GOT3 (cell line): Measurements from ENCODE around the gene USP1.

Source experiments
- DNase-seq: peaks from one replicate; lab custom pipeline; 2025; ENCODE audit warnings: mixed read lengths; lab: John Stamatoyannopoulos, UW

Gene USP1

DNA sequence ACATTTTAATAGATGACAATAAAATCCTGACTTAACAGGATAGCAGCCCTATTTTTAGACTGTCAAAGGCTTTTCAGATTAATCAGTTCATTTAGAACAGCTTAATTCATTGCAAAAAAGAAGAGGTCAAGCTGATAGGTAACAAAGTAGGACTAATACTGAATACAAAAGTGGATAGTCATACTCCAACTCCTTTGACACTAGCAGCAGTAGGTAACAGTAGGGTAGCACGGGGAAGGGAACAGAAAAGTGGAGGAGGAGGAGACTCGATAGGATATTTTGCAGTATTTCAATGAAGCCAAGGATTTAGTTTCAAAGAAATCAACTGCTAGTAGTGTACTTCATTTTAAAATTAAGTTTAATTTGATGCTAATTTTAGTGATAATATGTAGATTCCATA, 51.1 kb downstream of the USP1 start:
- no peak for DNase-seq

DNA sequence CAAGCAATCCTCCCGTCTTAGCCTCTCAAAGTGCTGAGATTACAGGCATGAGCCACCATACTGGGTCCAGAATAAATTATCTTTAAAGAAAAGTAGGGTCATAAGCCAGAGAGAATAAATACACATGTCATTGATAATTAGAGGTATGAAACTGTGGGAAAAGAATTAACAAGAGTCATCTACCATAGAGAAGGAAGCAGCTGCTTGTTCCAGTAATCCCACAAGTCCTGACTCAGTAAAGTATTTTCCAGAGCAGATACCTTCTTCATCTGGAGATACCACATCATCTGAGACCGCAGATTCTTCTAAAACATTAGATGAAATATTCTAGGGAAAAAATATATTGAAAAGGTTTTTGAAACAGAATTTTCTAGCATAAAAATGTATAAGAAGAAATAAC, 55.7 kb downstream of the USP1 start:
- no peak for DNase-seq

DNA sequence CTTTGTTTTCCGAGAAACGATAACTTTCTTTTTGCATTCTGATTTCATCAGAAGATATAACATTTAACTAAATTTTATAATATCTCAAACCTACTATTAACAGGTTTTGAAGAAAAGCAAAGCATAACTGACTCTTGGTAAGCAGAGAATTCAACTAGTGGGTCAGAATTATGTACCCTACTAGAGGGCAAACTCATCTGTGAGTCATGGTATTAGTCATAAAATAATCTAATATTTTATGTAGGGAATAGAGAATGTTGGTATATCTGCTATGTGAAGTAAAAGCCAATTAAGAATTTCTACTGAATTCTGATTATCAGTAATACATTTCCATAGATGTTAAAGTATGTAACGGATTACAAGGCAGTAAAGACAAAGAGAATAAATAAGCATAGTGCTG, 56.8 kb downstream of the USP1 start:
- no peak for DNase-seq

DNA sequence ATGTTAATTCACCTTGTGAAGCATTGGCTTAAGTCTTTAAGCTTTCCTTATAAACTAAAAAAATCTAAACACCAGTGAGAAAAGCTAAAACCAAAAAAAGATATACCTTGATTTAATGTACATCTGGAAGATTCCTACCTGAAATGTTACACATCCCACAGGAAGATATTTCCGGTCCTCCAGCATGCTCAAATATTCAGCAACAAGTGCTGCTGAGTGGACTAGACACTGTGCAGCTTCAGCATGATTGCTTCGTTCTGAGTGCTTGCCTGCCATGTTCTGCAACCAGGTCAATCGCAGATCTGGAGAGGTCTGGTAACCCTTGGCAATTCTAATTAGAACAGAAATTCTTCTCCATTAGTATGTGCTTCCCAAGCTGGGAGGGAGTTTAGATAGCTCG, 57.3 kb downstream of the USP1 start:
- DNase-seq: no peak

DNA sequence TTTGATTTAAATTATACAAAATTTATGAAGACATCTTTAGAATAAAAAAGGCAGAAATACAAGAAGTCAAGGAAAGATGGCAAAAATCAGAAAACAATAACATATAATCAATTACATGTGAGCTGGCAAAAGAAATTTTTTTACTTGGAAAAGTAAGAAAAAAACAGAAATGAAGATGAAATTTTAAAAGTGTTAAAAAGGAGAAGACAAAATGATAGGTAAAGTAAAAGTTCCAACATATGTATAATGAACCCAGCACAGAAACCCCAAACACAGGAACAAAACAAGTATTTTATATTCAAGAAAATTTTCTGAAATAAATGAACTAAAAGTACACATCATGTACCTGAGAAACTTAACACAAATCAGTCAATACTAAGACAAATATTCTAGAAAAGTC, 63.4 kb downstream of the USP1 start:
- no peak for DNase-seq
